Small intestine (tissue), 7 donors: ENCODE measurements around the gene DAGLB. TPM values are rescaled to one million over a fixed set of nuclear protein-coding genes. Genes with fewer than 3 reads are reported as not detected.

Experiments
- DNase-seq, 2 donors: peaks; one replicate each; pipeline versions ENCODE4 v3.0.0 to v3.0.0-alpha.2; 2013
- FAIRE-seq: peaks from 2 replicates; lab custom pipeline; 2012; peaks lifted over from hg19 to GRCh38; lab: Jason Lieb, UNC
- H3K27ac ChIP-seq, 3 donors: one replicate each; pipeline ENCODE4 v1.5.1; 2013; ENCODE audit warnings: low read length in 2 of 3, mild to moderate bottlenecking in 2 of 3, control low read depth in 1 of 3, inconsistent platforms in 1 of 3, low read depth in 1 of 3, moderate library complexity in 1 of 3
- H3K27me3 ChIP-seq, 3 donors: one replicate each; pipeline ENCODE4 v1.6.1; 2013; ENCODE audit warnings: low read length in 3 of 3, inconsistent platforms in 1 of 3; ENCODE audit not compliant: control insufficient read depth in 3 of 3, insufficient read depth in 3 of 3
- H3K36me3 ChIP-seq, 3 donors: one replicate each; pipeline ENCODE4 v1.6.1; 2013; ENCODE audit warnings: low read length in 3 of 3, inconsistent platforms in 1 of 3, low read depth in 1 of 3, mild to moderate bottlenecking in 1 of 3, moderate library complexity in 1 of 3; ENCODE audit not compliant: control insufficient read depth in 3 of 3, insufficient read depth in 2 of 3
- H3K4me1 ChIP-seq, 3 donors: one replicate each; pipeline ENCODE4 v1.6.1; 2013; ENCODE audit warnings: low read length in 2 of 3, inconsistent platforms in 1 of 3, low read depth in 1 of 3, mild to moderate bottlenecking in 1 of 3, moderate library complexity in 1 of 3; ENCODE audit not compliant: control insufficient read depth in 3 of 3, insufficient read depth in 2 of 3
- H3K4me3 ChIP-seq, 3 donors: one replicate each; pipeline ENCODE4 v1.5.1; 2013; ENCODE audit warnings: low read length in 3 of 3, control low read depth in 1 of 3, inconsistent platforms in 1 of 3, low read depth in 1 of 3, mild to moderate bottlenecking in 1 of 3, moderate library complexity in 1 of 3
- H3K9me3 ChIP-seq, 2 donors: one replicate each; pipeline ENCODE4 v1.6.1; 2013; ENCODE audit warnings: low read depth in 1 of 2, low read length in 1 of 2; ENCODE audit not compliant: control insufficient read depth in 2 of 2, insufficient read depth in 1 of 2
- WGBS, 3 donors: extraction: QIAGEN DNeasy Blood & Tissue Kit; methylation state at CpG; one replicate each; pipeline ENCODE4 v1.1.7; 2013; 5-methylcytosine and 5-hydroxymethylcytosine counted together
- polyA plus RNA-seq, 4 donors: library from polyadenylated mRNA; stranded (reverse) in 3 of 4; unstranded in 1 of 4; fragments of 200-250 nt in 3 of 4; fragments of 120-200 nt in 1 of 4; gene quantifications; one replicate each; pipeline versions ENCODE4 v1.2.1 to v1.2.3, GENCODE V29; 2013
- donor health status: healthy with polysubstance abuse.
- donor health status: control.
- donor health status: control.
- donor health status: Bipolar disorder and iron deficiency.
- donor health status: healthy.

The DAGLB gene
- polyA plus RNA-seq, 4 donors, result 8.8 to 22.4 (median 19.1) TPM

- Histone ChIP-seq H3K4me3 (no peak overlapping the region), H3K4me1 (peaks cover 11 to 38% (median 11%) of the 10 kb centered on the region in 3 donors), H3K9me3 (no peaks in the 10 kb centered on the region), H3K27me3 (no peaks in the 10 kb centered on the region), H3K27ac (peak overlapping the region in 2 of 3 donors; percentile 2 to 18), H3K36me3 (peaks cover 4 to 54% (median 7%) of the 10 kb centered on the region in 3 donors)
- DNase-seq (no peak), FAIRE-seq (no peak)
- 68 to 82% (median 82%) methylated on average over 23 of the region's 23 CpGs for WGBS, 3 donors
Observed at GRCh38 chr7:6395898-6396595, 51.7 kb downstream of the DAGLB start.

GRCh38 chr7:6394114-6394513, 53.6 kb downstream of the DAGLB start:
- Histone ChIP-seq H3K4me3 (peak overlapping the region in 1 of 3 donors; percentile 2), H3K9me3 (no peaks in the 10 kb centered on the region), H3K27ac (peak overlapping the region; percentile 89 to 97 (median 89)), H3K27me3 (no peaks in the 10 kb centered on the region), H3K4me1 (peaks cover 11 to 40% (median 11%) of the 10 kb centered on the region in 3 donors), H3K36me3 (peaks cover 4 to 58% (median 7%) of the 10 kb centered on the region in 3 donors)
- no peak for DNase-seq
- FAIRE-seq, result no peak
- 88 to 90% (median 89%) methylated on average over 6 of the region's 6 CpGs for WGBS, 3 donors

DNA sequence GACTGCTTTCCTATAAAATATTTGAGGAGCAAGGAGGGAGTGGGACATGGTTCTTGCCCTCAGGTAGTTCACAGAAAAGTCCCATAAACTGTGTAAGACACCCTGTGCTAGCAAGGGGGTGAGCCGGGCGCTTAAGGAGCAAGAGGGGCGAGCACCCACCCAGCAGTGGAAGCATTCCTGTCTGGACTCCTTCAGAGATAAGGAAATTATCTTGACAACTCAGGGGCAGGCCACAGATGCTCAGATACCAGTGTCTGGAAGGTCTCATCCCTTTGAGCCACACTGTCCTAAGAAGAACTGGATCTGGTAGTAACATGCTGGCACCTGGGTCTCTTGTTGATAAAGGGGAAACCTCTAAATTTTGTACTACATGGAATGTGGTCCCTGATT, 54.1 kb downstream of the DAGLB start:
- H3K27ac ChIP-seq, result peak overlapping the region; percentile 89 to 97 (median 89)
- H3K4me3 ChIP-seq, result peak overlapping the region in 1 of 3 donors; percentile 2
- WGBS, 3 donors, result 35 to 57% (median 49%) methylated on average over 3 of the region's 3 CpGs
- H3K27me3 ChIP-seq, result no peaks in the 10 kb centered on the region
- no peak for DNase-seq
- no peak for FAIRE-seq
- no peaks in the 10 kb centered on the region for H3K9me3 ChIP-seq
- peaks cover 11 to 41% (median 11%) of the 10 kb centered on the region in 3 donors for H3K4me1 ChIP-seq
- peaks cover 4 to 58% (median 7%) of the 10 kb centered on the region in 3 donors for H3K36me3 ChIP-seq

- no peaks in the 10 kb centered on the region for H3K9me3 ChIP-seq
- DNase-seq (peak; percentile 98 to 100), FAIRE-seq (no peak)
- no peak overlapping the region for H3K4me3 ChIP-seq
- peaks cover 7 to 60% (median 8%) of the 10 kb centered on the region in 3 donors for H3K36me3 ChIP-seq
- no peaks in the 10 kb centered on the region for H3K27me3 ChIP-seq
- peaks cover 8 to 41% (median 11%) of the 10 kb centered on the region in 3 donors for H3K4me1 ChIP-seq
- WGBS, 3 donors, result 58 to 62% (median 62%) methylated on average over 11 of the region's 11 CpGs
- peak overlapping the region; percentile 89 to 97 (median 91) for H3K27ac ChIP-seq
Observed at GRCh38 chr7:6392712-6393666, 54.8 kb downstream of the DAGLB start.

- WGBS, 3 donors, result 90 to 97% (median 93%) methylated on average over 2 of the region's 2 CpGs
- H3K27ac ChIP-seq, result no peak overlapping the region
- DNase-seq (no peak), FAIRE-seq (no peak)
- no peaks in the 10 kb centered on the region for H3K9me3 ChIP-seq
- H3K27me3 ChIP-seq, result no peaks in the 10 kb centered on the region
- H3K4me3 ChIP-seq, result no peak overlapping the region
- H3K36me3 ChIP-seq, result peaks cover 7 to 51% (median 8%) of the 10 kb centered on the region in 3 donors
- peaks cover 18 to 59% (median 19%) of the 10 kb centered on the region in 3 donors for H3K4me1 ChIP-seq
Observed at GRCh38 chr7:6389728-6390127, 58.0 kb downstream of the DAGLB start.

DNA sequence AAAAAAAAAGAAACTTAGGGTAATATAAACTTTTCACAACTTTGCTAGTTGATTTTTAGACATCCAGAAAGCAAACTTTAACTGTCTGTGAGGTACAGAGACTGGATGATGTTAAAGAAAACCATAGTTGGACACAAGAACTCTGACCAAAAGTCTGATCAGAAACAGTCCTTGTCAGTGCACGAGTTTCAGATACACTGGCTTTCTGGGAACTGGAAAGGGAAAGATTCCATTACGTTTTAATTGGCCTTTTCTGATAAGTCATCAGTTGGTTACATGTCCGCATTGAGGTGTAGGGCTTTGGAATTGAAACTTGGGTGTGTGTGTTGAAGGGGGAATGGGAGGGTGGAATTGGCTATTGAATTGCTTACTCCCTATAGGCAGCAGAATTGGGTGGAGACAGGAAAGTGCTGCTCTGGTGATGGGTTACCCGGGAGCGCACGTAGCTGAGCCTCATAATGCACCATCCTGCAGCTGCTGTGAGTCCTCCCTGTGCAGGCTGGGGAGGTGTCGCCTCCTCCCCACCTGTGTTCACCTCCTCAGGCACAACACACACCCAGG, 59.9 kb downstream of the DAGLB start:
- FAIRE-seq (no peak), DNase-seq (peak in 1 of 2 donors; percentile 85)
- peaks cover 14 to 59% (median 24%) of the 10 kb centered on the region in 3 donors for H3K4me1 ChIP-seq
- H3K9me3 ChIP-seq, result no peaks in the 10 kb centered on the region
- peaks cover 5 to 51% (median 8%) of the 10 kb centered on the region in 3 donors for H3K36me3 ChIP-seq
- H3K27ac ChIP-seq, result peak overlapping the region in 2 of 3 donors; percentile 36 to 70
- H3K27me3 ChIP-seq, result no peaks in the 10 kb centered on the region
- H3K4me3 ChIP-seq, result no peak overlapping the region
- WGBS, 3 donors, result 32 to 61% (median 54%) methylated on average over 7 of the region's 7 CpGs

- FAIRE-seq, result no peak
- peak overlapping the region in 1 of 3 donors; percentile 29 for H3K27ac ChIP-seq
- WGBS, 3 donors, result 86 to 93% (median 90%) methylated on average over 3 of the region's 3 CpGs
- no peaks in the 10 kb centered on the region for H3K27me3 ChIP-seq
- no peaks in the 10 kb centered on the region for H3K9me3 ChIP-seq
- no peak for DNase-seq
- H3K36me3 ChIP-seq, result peaks cover under 1 to 57% (median 5%) of the 10 kb centered on the region in 3 donors
- H3K4me1 ChIP-seq, result peaks cover 12 to 53% (median 25%) of the 10 kb centered on the region in 3 donors
- no peak overlapping the region for H3K4me3 ChIP-seq
Observed at GRCh38 chr7:6386779-6387178, 61.0 kb downstream of the DAGLB start.
